Measurements from ENCODE around the gene C10orf90.

The C10orf90 gene

GRCh38 chr10:126659750-126660149, 10.7 kb downstream of the C10orf90 start (continued):
- TF ChIP-seq POU6F1 (CRISPR knock-in tag; IDR thresholded peaks at IDR 0.05; ENCODE audit: borderline replicate concordance, low read depth) (no peak), GLIS3 (CRISPR knock-in tag; IDR thresholded peaks at IDR 0.05) (no peak), OSR1 (CRISPR knock-in tag; IDR thresholded peaks at IDR 0.05) (no peak), ZFP30 (CRISPR knock-in tag; IDR thresholded peaks at IDR 0.05) (no peak), ESRRG (CRISPR knock-in tag; IDR thresholded peaks at IDR 0.05) (no peak), RARB (CRISPR knock-in tag; IDR thresholded peaks at IDR 0.05) (no peak), ZNF565 (CRISPR knock-in tag; conservative IDR thresholded peaks at IDR 0.05; ENCODE audit: low read depth) (no peak), ZNF8 (CRISPR knock-in tag; IDR thresholded peaks at IDR 0.05) (no peak)
- TF ChIP-seq, protein P1, sequence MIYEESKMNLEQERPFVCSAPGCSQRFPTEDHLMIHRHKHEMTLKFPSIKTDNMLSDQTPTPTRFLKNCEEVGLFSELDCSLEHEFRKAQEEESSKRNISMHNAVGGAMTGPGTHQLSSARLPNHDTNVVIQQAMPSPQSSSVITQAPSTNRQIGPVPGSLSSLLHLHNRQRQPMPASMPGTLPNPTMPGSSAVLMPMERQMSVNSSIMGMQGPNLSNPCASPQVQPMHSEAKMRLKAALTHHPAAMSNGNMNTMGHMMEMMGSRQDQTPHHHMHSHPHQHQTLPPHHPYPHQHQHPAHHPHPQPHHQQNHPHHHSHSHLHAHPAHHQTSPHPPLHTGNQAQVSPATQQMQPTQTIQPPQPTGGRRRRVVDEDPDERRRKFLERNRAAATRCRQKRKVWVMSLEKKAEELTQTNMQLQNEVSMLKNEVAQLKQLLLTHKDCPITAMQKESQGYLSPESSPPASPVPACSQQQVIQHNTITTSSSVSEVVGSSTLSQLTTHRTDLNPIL (CRISPR knock-in tag; IDR thresholded peaks at IDR 0.05; ENCODE audit: low read depth): no peak

GRCh38 chr10:126658928-126659327, 11.6 kb downstream of the C10orf90 start:
- TF ChIP-seq, protein P1 (CRISPR knock-in tag; IDR thresholded peaks at IDR 0.05; ENCODE audit: low read depth): no peak
- no peak for TF ChIP-seq CSDC2 (CRISPR knock-in tag; IDR thresholded peaks at IDR 0.05)
- no peak for TF ChIP-seq ZFP3 (CRISPR knock-in tag; IDR thresholded peaks at IDR 0.05)
- TF ChIP-seq ISL1 (CRISPR knock-in tag; IDR thresholded peaks at IDR 0.05): no peak
- no peak for TF ChIP-seq ARNTL (CRISPR knock-in tag; IDR thresholded peaks at IDR 0.05; ENCODE audit: borderline replicate concordance, low read depth)
- no peak for TF ChIP-seq ESRRG (CRISPR knock-in tag; IDR thresholded peaks at IDR 0.05)
- TF ChIP-seq PPARA (CRISPR knock-in tag; IDR thresholded peaks at IDR 0.05; ENCODE audit: borderline replicate concordance): no peak
- TF ChIP-seq ZNF565 (CRISPR knock-in tag; conservative IDR thresholded peaks at IDR 0.05; ENCODE audit: low read depth): no peak
- no peak for TF ChIP-seq POU6F1 (CRISPR knock-in tag; IDR thresholded peaks at IDR 0.05; ENCODE audit: borderline replicate concordance, low read depth)
- no peak for TF ChIP-seq RARB (CRISPR knock-in tag; IDR thresholded peaks at IDR 0.05)
- TF ChIP-seq ZNF70 (CRISPR knock-in tag; IDR thresholded peaks at IDR 0.05): no peak
- no peak for TF ChIP-seq SNAI2 (CRISPR knock-in tag; IDR thresholded peaks at IDR 0.05)
- TF ChIP-seq GLIS3 (CRISPR knock-in tag; IDR thresholded peaks at IDR 0.05): no peak
- no peak for TF ChIP-seq TOX (CRISPR knock-in tag; IDR thresholded peaks at IDR 0.05; ENCODE audit: borderline replicate concordance)
- no peak for TF ChIP-seq ZFP30 (CRISPR knock-in tag; IDR thresholded peaks at IDR 0.05)
- TF ChIP-seq BACH2 (CRISPR knock-in tag; IDR thresholded peaks at IDR 0.05; ENCODE audit: borderline replicate concordance): no peak
- no peak for TF ChIP-seq OSR1 (CRISPR knock-in tag; IDR thresholded peaks at IDR 0.05)
- TF ChIP-seq, protein P2, sequence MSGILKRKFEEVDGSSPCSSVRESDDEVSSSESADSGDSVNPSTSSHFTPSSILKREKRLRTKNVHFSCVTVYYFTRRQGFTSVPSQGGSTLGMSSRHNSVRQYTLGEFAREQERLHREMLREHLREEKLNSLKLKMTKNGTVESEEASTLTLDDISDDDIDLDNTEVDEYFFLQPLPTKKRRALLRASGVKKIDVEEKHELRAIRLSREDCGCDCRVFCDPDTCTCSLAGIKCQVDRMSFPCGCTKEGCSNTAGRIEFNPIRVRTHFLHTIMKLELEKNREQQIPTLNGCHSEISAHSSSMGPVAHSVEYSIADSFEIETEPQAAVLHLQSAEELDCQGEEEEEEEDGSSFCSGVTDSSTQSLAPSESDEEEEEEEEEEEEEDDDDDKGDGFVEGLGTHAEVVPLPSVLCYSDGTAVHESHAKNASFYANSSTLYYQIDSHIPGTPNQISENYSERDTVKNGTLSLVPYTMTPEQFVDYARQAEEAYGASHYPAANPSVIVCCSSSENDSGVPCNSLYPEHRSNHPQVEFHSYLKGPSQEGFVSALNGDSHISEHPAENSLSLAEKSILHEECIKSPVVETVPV (CRISPR knock-in tag; IDR thresholded peaks at IDR 0.05): no peak
- TF ChIP-seq, protein P3, sequence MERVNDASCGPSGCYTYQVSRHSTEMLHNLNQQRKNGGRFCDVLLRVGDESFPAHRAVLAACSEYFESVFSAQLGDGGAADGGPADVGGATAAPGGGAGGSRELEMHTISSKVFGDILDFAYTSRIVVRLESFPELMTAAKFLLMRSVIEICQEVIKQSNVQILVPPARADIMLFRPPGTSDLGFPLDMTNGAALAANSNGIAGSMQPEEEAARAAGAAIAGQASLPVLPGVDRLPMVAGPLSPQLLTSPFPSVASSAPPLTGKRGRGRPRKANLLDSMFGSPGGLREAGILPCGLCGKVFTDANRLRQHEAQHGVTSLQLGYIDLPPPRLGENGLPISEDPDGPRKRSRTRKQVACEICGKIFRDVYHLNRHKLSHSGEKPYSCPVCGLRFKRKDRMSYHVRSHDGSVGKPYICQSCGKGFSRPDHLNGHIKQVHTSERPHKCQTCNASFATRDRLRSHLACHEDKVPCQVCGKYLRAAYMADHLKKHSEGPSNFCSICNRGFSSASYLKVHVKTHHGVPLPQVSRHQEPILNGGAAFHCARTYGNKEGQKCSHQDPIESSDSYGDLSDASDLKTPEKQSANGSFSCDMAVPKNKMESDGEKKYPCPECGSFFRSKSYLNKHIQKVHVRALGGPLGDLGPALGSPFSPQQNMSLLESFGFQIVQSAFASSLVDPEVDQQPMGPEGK (CRISPR knock-in tag; IDR thresholded peaks at IDR 0.05; ENCODE audit: borderline replicate concordance): no peak
- ATAC-seq: no peak

- TF ChIP-seq BACH2 (CRISPR knock-in tag; IDR thresholded peaks at IDR 0.05; ENCODE audit: borderline replicate concordance) (no peak), POU6F1 (CRISPR knock-in tag; IDR thresholded peaks at IDR 0.05; ENCODE audit: borderline replicate concordance, low read depth) (no peak), ZC3H10 (CRISPR knock-in tag; IDR thresholded peaks at IDR 0.05) (no peak), PPARA (CRISPR knock-in tag; IDR thresholded peaks at IDR 0.05; ENCODE audit: borderline replicate concordance) (no peak), SNAI2 (CRISPR knock-in tag; IDR thresholded peaks at IDR 0.05) (no peak), ZFP30 (CRISPR knock-in tag; IDR thresholded peaks at IDR 0.05) (no peak), GLIS3 (CRISPR knock-in tag; IDR thresholded peaks at IDR 0.05) (no peak), ISL1 (CRISPR knock-in tag; IDR thresholded peaks at IDR 0.05) (no peak), ESRRG (CRISPR knock-in tag; IDR thresholded peaks at IDR 0.05) (no peak), TOX (CRISPR knock-in tag; IDR thresholded peaks at IDR 0.05; ENCODE audit: borderline replicate concordance) (no peak), ZFP3 (CRISPR knock-in tag; IDR thresholded peaks at IDR 0.05) (no peak)
- TF ChIP-seq, protein P1 (CRISPR knock-in tag; IDR thresholded peaks at IDR 0.05; ENCODE audit: low read depth): no peak
- TF ChIP-seq, protein P2 (CRISPR knock-in tag; IDR thresholded peaks at IDR 0.05): no peak
- no peak for ATAC-seq
Measured at GRCh38 chr10:126654579-126654978, 15.9 kb downstream of the C10orf90 start.
